HG02884 (cell line): ENCODE measurements around the gene SYTL4.

Experiments used
- ATAC-seq: cut with Tn5 transposase; IDR thresholded peaks from one replicate; pipeline ENCODE4 v1.9.1; 2021; ENCODE audit warnings: mild to moderate bottlenecking, moderate library complexity; ENCODE audit not compliant: unreplicated experiment

The SYTL4 gene

DNA sequence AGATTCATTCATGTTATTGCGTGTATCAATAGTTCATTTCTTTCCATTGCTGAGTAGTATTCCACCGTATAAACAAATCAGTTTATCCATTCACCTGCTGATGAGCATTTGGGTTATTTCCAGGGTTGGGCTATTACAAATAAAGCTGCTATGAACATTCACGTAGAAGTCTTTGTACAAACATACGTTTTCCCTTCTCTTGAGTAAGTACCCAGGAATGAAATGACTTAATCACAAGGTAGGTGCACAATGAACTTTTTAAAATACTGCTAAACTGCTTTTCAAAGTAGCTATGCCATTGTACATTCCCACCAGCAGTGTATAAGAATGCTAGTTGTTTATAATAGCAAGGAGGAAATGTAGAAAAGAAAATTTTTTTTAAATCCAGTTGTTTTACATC, 35.9 kb downstream of the SYTL4 start:
- ATAC-seq = no peak

DNA sequence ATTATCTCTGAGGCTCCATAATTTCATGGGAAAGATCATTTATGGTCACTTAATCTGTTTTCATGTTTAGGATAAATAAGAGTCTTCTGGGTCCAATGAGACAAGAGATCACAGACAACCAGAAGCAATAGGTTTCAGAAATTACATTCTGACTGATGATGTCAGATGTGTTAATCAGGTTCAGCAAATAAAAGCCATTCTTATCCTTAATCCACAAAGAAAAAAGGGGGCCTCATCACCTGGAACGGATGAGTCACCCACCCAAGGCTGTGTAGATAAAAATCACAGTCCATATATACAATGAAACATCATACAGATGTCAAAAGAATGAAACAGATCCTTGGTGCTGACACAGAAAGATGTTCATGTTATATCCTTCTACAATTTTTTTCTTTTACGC, 36.6 kb downstream of the SYTL4 start:
- ATAC-seq = no peak

DNA sequence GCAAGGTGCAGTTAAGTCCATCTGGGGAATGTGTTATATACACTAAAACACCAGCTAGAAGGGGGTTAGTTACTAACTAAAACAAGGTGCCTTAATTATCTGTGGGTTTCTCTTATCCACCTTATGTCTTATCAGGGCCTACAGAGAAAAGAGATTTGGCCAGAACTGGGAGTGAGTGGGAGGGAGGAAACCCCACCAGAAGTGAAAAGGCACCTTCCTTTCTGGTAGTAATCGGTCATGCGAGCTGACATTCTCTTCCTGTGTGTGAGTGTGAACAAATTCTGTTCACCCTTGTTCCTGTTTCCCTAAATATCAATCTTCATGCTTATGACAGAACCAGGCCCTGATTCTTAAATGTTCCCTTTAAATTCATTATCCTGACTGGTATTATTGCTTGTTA, 44.4 kb downstream of the SYTL4 start:
- ATAC-seq = peak; percentile 81

DNA sequence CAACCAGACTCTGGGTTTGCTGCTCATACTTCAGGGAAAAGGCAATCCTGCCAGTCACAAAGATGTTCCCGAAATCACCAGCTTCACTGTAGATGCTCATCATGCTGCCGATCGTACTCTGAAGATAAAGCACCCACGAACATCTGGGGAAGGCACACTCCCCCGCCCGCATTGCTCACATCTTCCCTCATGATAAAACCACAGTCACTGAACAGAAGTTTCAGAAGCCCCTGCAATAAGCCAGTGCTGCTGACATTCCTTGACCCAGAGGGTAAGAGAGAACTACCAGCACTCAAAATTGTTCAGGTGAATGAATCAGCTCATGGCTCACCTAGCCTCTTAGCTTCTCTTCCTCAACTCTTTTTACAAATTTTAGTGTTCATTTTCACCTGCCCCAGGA, 44.8 kb downstream of the SYTL4 start:
- ATAC-seq = peak; percentile 55

DNA sequence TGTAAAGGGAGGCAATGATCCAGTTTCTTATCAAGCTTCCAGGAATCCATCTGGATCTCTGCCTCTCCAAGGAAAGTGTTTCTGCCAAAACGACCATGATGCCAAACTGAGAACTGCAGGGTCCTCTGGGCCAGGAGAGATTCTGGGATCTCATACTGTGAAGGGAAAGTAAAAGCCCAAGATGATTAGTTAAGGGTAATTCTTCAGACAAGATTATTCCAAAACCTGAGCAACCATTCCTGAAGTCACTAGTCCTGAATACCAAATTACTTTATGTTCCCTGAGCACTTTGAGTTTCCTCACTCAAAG, 46.0 kb downstream of the SYTL4 start:
- no peak for ATAC-seq

DNA sequence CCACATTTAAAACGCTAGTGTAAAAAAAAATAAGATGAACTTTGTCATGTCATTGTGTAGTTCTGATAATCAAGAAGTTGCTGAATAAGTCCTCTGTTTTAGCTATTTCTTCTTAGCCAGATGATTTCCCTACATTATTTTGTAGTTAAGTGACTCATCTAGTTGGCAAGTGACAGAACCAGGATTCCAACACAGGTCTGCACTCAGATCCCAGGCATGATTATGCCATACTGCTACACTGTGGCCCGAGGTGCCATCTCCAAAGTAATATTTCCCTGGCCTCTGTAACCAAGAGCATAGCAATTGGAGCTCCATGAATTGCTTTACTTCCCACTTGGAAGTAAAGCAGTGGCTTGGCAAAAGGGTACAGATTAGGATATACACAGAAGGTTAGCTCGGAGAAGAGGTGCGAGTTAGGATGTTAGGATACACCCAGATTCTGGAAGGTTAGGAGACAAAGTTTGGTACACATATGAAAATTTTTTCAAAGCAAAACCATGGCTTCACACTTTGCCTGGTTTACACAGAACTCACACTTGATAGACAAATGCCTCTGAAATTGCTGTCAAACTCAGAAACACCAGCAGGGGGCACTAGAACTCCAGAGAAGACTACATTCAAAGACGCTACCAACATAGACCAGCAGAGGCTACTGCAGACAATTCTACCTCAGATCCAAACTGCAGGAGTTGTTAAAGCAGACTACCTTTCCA, 46.5 kb downstream of the SYTL4 start:
- ATAC-seq = no peak

DNA sequence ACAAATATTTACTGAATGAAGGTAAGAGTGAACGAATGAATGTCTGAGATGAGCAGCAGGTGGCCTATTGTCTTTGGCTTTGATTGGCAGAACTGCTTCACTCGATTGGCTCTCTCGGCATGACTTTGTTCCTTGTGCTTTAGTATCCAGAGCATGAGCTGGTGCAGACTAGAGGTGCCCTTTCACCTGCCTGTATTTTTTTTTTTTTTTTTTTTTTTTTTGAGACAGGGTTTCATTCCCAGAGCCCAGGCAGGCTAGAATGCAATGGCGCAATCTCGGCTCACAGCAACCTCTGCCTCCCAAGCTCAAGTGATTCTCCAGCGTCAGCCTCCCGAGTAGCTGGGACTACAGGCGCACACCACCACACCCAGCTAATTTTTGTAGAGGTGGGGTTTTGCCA, 49.0 kb downstream of the SYTL4 start:
- no peak for ATAC-seq

DNA sequence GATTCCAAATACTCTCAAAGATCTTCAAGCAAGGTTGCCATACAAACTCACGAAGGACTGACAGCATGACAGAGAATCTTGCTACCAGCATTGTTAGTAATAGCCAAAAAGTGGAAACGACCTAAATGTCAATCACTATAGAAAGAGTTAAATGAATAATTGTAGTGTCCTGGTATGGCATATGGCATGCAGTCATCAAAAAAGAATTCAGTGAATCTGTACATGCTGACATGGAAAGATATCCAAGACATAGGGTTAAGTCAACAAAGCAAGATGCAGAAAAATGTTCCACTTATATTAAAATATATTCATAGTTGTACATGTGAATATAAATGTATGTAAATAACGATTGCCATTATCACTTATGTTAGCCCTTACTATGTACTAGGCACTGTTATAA, 50.3 kb downstream of the SYTL4 start:
- no peak for ATAC-seq

DNA sequence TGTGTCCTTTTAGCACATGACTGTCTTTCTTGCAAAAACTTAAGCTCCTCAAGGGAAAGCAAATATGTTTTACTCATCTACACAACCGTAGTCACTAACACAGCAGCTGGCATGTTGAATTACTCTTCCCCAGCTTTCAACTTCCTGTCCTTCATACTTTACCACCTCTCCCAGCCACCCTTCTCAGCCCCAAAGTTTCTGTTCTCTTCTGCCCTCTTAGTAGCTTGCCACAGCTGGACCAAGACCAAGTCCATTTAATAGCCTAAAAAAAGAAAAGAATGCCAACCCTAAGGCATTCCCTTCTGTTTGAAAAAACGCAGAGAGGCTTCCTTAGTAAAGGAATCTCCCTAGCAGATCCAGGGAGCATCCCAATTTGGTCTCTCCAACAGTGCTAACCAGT, 51.2 kb downstream of the SYTL4 start:
- no peak for ATAC-seq

DNA sequence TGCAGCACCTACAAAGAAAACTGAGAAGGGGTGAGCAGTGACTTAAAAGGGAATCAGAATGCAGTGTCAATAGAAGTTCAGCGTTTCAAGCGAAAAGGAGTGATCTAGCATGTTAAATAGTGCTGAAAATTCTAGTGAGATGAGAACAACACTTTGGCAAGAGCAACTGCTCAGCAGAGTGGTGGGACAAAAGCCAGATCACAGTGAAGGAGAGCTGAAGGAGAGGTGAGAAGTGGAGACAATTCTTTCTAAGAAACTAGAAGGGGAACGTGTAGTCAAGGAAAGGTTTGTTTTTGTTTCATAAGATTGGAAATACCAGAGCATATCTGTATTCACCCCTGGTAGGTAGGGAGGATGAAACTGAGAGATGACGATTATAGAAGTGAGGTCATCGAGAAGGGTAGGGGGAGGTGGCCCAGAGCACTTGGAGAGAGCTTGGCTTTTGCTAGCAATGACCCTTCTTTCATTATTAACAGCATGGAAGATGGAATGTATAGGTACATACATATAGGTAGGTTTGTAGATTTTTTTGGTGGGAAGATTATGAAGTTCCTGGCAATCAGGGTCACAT, 54.2 kb downstream of the SYTL4 start:
- no peak for ATAC-seq

DNA sequence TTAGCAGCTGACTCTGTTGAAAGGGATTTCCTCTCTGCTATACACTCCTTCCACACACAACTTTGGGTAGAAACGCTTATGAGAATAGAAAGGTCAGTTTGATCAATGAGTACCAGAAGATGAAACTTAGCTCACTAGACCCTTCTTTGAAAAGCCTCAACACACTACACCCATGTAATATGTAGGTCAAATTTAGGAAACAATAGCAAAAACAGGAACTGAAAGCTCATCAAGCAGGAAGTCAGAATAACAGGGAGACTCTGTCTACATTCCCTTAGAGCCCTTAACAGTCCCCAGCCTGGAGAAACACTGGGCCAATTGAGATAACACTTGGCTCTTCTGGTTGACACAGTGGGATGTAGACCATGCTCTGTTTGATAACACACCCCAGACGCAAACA, 57.2 kb downstream of the SYTL4 start:
- ATAC-seq = no peak

DNA sequence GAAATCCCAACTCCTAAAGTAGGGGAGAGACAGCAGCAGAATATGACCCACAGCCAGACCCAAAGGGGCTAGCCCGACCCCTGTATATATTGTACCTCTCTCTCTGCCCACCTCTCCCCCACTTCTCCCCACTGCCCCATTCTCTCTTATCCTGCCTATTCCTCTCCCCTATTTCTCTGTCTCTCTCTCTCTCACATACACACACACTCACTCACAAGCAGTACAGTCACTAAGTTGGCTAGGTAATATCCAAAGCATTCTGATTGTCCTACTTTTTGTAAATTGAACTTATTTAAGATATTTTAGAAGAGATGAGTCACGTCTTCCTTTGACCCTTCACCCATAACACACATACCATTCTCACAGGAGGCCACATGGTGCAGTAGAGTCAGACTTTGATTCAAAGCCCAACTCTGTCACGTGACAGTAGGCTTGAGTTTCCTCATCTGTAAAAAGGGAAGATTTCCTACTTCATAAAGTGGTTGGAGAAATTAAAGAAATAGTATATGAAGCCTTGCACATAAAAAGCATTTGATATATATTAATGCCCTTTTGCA, 58.4 kb downstream of the SYTL4 start:
- ATAC-seq = no peak

DNA sequence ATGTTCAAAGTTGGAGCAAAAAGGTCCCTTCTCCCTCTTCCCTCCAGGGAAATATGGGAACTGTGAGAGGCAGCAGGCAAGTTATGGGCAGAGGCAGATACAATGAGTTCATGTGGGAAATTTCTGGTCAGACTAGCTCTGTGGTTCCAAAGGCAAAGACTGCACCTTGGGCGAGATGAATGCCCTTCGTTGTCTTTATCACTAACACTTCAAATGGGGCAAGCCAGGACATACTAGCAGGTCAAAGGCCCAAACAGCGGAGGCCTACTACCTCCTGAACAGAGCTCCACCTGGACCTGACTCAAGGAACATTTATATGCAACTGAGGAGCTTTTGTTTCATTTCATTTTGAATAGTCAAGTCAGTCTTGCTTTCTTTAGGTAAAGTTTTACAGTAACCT, 59.0 kb downstream of the SYTL4 start:
- ATAC-seq = no peak

DNA sequence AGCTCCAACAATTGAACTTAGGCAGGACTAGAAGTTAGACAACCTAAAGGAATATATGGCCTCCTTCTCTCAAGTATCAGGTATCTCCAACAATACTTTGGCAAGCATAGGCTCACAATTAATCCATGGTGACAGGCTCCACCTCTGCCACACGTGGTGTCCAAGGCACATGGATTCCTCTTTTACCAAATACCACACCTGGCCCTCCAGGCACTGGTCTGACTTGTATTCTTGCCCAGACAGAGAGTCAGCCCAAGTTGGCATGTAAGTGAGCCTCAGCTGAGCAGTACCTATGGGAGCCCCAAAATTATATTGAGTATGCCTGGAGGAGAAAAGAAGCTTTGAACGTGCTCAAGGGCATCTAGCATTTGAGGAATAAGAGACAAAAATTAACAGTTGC, 68.3 kb downstream of the SYTL4 start:
- ATAC-seq = no peak

DNA sequence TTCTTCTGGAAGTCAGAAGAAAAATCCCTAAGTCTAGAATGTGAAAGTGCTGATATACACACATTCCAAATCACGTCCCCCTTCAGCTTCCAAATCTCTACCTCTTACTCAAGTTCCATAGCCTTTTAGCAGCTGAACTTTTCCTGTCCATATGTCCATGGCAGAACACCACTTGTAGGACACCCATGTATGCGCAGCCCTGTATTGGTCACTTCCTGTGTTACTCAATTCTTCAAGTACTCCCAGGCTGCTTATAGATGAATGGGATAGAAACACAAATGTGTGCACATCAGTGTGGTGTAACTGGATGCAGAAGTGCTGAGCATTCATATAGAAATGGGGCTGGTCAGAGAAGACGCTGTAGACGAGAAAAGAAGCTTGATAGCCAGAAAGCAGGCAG, 69.1 kb downstream of the SYTL4 start:
- ATAC-seq = no peak

DNA sequence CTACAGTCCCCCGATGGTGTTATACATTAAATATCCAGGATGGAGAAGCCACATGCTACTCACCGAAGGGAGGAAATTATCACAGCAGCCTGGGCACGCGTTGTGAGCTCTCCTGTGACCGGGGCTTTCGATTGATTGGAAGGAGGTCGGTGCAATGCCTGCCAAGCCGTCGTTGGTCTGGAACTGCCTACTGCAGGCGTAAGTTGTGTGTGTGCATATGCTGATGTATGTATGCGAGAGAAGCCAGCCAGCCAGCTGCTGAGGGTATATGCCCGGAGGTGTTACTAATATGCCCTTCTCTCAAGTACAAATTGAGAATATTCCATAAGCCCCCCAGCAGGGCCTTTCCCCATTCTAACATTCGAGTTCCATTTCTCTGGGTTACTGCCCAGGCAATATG, 69.8 kb downstream of the SYTL4 start:
- no peak for ATAC-seq

DNA sequence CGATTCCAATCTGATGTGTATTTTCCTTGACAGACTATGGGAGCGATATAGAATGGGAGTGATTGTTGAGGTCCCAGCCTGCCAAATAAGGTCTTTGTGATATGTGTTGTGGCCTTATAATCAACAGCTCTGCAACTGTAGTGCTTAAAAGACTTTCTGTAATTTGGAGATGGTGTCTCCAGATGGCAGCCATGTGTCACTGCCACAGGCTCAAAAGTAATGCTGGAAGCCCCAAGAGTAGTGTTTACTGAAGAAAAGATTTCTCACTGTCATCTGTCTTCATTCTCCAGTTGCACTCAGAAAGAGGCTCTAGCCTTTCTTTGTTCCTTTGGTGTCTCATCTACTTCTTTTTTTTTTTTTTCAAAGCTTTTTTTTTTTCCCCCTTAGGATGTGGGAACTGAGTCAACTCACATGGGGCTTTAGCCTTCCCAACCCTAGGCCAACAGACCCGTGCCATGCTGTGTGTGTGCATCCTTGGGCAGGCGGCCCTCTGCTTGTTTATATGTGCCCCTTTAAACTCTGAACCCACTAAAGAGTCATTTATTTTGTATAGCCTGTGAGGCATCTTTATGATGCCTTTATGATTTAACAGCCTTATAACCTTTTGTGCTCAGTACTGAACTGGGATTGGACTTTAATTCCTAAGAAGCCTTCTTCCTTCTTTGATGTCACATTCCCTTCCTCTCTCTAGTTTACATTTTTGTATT, 72.3 kb downstream of the SYTL4 start:
- no peak for ATAC-seq

DNA sequence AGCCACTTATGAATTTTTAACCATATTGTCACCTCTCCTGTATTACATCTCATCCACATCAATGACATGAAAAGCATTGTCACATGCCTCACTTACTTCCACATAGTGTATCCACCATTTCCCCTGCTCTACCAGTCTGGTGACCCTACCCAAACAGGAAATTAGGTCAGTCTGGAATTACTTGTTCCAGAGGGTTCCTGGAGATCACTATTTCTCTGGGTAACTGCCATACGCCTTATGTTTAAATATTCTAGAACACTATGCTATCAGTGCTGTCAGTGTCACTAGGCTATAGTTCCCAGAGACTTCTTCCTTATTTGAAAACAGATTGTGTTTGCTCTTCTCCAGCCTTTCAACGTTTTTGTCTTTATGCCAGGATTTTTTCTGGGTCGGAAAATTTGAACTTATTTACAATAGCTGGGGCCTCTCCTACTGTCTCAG, 73.0 kb downstream of the SYTL4 start:
- ATAC-seq = no peak

DNA sequence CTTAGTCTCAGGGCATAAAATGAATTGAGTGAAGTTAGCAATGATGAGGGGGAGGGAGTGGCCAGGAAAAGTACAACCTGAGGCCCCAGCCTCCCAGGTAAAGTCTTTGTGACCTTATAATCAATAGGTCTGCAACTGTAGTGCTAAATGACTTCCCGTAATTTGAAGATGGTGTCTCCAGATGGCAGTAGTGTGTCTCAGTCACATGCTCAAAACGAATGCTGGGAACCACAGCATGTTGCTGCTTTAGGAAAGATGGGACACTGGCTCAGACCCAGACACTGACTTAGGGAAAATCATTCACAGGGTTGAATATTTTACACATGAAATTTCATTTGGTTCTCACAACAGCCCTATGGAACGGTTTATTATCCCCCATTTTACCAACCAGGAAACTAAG, 77.7 kb downstream of the SYTL4 start:
- ATAC-seq = no peak

DNA sequence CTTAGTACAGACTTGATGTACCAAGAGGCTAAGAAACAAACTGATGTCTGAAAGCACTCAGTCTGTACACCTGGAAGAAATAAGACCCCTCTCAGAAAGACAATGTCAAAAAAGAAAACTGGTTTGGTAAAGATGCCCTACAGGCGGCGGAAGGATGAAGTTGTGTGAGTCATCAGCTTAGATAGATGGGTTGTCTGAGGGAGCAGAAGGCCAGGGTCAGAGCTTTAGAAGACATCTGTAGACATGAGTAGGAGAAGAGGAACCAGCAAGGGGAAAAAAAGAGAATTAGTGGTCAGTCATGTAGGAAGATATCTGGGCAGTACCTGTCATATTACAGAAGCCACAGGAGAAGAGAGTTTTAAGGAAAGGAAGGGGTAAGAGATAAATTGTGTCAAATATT, 79.7 kb downstream of the SYTL4 start:
- no peak for ATAC-seq

DNA sequence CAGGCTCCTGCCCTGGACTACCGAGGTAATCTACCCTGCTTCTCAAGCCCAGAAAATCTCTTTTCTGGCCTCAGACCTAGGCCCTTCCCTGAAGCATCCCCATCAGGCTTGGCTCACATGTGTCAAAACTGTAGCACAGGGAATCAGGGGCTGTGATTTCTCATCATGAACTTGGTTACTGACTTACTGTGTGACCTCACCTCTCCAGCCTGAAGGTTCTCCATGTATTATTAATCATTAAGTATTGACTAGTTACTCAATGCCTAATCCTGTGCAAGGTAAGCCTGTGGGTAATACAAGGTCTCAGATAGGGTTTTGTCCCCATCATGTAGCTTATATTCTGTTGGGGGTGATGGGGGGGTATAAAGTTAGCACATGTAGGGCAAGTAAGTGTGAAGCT, 81.1 kb downstream of the SYTL4 start:
- ATAC-seq = no peak
